ENCODE results near the gene BRS3.
"Not testable (repeated sequence)": the region's sequence is repeated elsewhere in the genome, so short reads cannot be mapped to it uniquely, and the experiment has no call there.

Gene BRS3

GRCh38 chrX:136487647-136488046, at the start of gene BRS3:
BRS3 (plus strand) TSS chrX:136487947; CDS start chrX:136488115, 168 bp downstream.
- DNase-seq = no peak

GRCh38 chrX:136438192-136438591, 49.6 kb upstream of the BRS3 start:
- no peak for DNase-seq

- DNase-seq = not testable (repeated sequence)
These were observed 42.1 kb upstream of the BRS3 start for GRCh38 chrX:136445674-136446073.

GRCh38 chrX:136446208-136446607, 41.5 kb upstream of the BRS3 start:
- DNase-seq = no peak

- DNase-seq = no peak
These were observed 40.4 kb upstream of the BRS3 start for GRCh38 chrX:136447308-136447707.

GRCh38 chrX:136447968-136448367, 39.8 kb upstream of the BRS3 start:
- no peak for DNase-seq

GRCh38 chrX:136450050-136450830, 37.5 kb upstream of the BRS3 start:
- DNase-seq = no peak

- DNase-seq = no peak
These were observed 35.1 kb upstream of the BRS3 start for GRCh38 chrX:136452614-136453013.

- DNase-seq = no peak
These were observed 34.6 kb upstream of the BRS3 start for GRCh38 chrX:136453114-136453513.

- DNase-seq = no peak
These were observed 34.0 kb upstream of the BRS3 start for GRCh38 chrX:136453771-136454170.

GRCh38 chrX:136456133-136456532, 31.6 kb upstream of the BRS3 start:
- no peak for DNase-seq

- DNase-seq = no peak
These were observed 30.3 kb upstream of the BRS3 start for GRCh38 chrX:136457303-136457917.

GRCh38 chrX:136464589-136464988, 23.2 kb upstream of the BRS3 start:
- no peak for DNase-seq

GRCh38 chrX:136467303-136467702, 20.4 kb upstream of the BRS3 start:
- no peak for DNase-seq

- DNase-seq = no peak
These were observed 19.2 kb upstream of the BRS3 start for GRCh38 chrX:136468391-136469103.

- no peak for DNase-seq
These were observed 14.1 kb upstream of the BRS3 start for GRCh38 chrX:136473663-136474062.

- no peak for DNase-seq
These were observed 12.5 kb upstream of the BRS3 start for GRCh38 chrX:136475236-136475635.

GRCh38 chrX:136476501-136476900, 11.2 kb upstream of the BRS3 start:
- no peak for DNase-seq

- no peak for DNase-seq
These were observed 10.7 kb upstream of the BRS3 start for GRCh38 chrX:136477026-136477425.

- no peak for DNase-seq
These were observed 7.4 kb upstream of the BRS3 start for GRCh38 chrX:136480383-136480782.

- DNase-seq = no peak
These were observed 959 bp downstream of the BRS3 start for GRCh38 chrX:136488706-136489105.

GRCh38 chrX:136491832-136492231, 4.1 kb downstream of the BRS3 start:
- no peak for DNase-seq

- DNase-seq = no peak
These were observed 5.3 kb downstream of the BRS3 start for GRCh38 chrX:136493011-136493410.

GRCh38 chrX:136495043-136495442, 7.3 kb downstream of the BRS3 start:
- no peak for DNase-seq
